HepG2 (cell line): ENCODE data around the gene ACTN3.

Source experiments
- DPF2 ChIP-seq: sonication (generic); formaldehyde crosslinking; IDR thresholded peaks from 2 replicates; pipeline ENCODE4 v1.4.0; 2020; ENCODE audit warnings: mild to moderate bottlenecking, low read depth, missing genetic modification reagents, borderline replicate concordance
- EHMT2 ChIP-seq: fragments of 200-600 bp; sonication (generic); IDR thresholded peaks from 2 replicates; pipeline ENCODE4 v1.7.0; 2017; ENCODE audit warnings: antibody characterized with exemption, low read depth, low read length, borderline replicate concordance
- ESRRA ChIP-seq: sonication (generic); formaldehyde crosslinking; IDR thresholded peaks from 2 replicates; pipeline ENCODE4 v1.5.1; 2020; ENCODE audit warnings: mild to moderate bottlenecking, low read depth, missing genetic modification reagents
- HIVEP1 ChIP-seq: sonication (generic); formaldehyde crosslinking; IDR thresholded peaks from 2 replicates; pipeline ENCODE4 v1.4.0; 2020; ENCODE audit warnings: mild to moderate bottlenecking, missing genetic modification reagents
- HNRNPUL1 ChIP-seq: fragments of 200-400 bp; formaldehyde crosslinking; IDR thresholded peaks from 2 replicates; pipeline ENCODE4 v1.6.1; 2017; ENCODE audit warnings: low read depth, mild to moderate bottlenecking, low read length, moderate library complexity
- KDM1A ChIP-seq: IDR thresholded peaks from 2 replicates; pipeline ENCODE4 v1.6.1; 2016; ENCODE audit warnings: missing compliant biosample characterization
- MAFK ChIP-seq, 2 experiments: IDR thresholded peaks in 1 of 2; conservative IDR thresholded peaks in 1 of 2; 2 replicates each; pipeline ENCODE4 v1.6.1; 2011; ENCODE audit warnings: improper control_type of control experiment in 2 of 2, low read length in 2 of 2
- PAX8 ChIP-seq: sonication (generic); formaldehyde crosslinking; IDR thresholded peaks from 2 replicates; pipeline ENCODE4 v1.8.0; 2022; ENCODE audit warnings: mild to moderate bottlenecking, missing genetic modification reagents, borderline replicate concordance
- TF ChIP-seq, protein P1 (sequence below): sonication (generic); formaldehyde crosslinking; IDR thresholded peaks from 2 replicates; pipeline ENCODE4 v1.4.0; 2020; ENCODE audit warnings: missing genetic modification reagents
- TF ChIP-seq, protein P2 (sequence below): sonication (generic); formaldehyde crosslinking; IDR thresholded peaks from 2 replicates; pipeline ENCODE4 v1.4.0; 2020; ENCODE audit warnings: missing genetic modification reagents

DNA sequence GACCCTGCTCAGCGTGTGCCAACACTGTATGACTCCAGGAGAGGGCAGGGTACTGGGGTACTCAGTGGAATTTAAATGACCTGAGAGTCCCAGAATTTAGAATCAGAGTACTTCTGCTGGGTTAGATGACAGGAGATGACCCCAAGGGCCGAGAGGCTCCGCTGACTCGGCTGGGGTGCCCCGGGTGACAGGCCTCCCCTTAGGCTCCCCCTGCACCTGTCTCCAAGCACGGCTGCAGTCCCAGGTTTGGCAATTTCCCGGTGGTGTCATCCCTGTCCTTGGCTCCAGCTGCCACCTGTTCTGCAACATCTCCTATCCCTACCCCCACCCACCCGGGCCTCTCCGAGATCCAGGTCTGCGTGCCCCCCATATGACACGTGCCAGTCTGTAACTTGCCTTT lies 1.3 kb downstream of the ACTN3 start:
- TF ChIP-seq HNRNPUL1 (no peak), PAX8 (CRISPR knock-in tag) (no peak), ESRRA (CRISPR knock-in tag) (no peak), HIVEP1 (CRISPR knock-in tag) (no peak), MAFK (conservative IDR thresholded peaks at IDR 0.05 in 1 of 2, IDR thresholded peaks at IDR 0.05 in 1 of 2; ENCODE audit: low read length in 2 of 2) (no peak), DPF2 (CRISPR knock-in tag) (no peak), KDM1A (no peak), EHMT2 (no peak)
- TF ChIP-seq, protein P1, sequence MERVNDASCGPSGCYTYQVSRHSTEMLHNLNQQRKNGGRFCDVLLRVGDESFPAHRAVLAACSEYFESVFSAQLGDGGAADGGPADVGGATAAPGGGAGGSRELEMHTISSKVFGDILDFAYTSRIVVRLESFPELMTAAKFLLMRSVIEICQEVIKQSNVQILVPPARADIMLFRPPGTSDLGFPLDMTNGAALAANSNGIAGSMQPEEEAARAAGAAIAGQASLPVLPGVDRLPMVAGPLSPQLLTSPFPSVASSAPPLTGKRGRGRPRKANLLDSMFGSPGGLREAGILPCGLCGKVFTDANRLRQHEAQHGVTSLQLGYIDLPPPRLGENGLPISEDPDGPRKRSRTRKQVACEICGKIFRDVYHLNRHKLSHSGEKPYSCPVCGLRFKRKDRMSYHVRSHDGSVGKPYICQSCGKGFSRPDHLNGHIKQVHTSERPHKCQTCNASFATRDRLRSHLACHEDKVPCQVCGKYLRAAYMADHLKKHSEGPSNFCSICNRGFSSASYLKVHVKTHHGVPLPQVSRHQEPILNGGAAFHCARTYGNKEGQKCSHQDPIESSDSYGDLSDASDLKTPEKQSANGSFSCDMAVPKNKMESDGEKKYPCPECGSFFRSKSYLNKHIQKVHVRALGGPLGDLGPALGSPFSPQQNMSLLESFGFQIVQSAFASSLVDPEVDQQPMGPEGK, result no peak
- TF ChIP-seq, protein P2, sequence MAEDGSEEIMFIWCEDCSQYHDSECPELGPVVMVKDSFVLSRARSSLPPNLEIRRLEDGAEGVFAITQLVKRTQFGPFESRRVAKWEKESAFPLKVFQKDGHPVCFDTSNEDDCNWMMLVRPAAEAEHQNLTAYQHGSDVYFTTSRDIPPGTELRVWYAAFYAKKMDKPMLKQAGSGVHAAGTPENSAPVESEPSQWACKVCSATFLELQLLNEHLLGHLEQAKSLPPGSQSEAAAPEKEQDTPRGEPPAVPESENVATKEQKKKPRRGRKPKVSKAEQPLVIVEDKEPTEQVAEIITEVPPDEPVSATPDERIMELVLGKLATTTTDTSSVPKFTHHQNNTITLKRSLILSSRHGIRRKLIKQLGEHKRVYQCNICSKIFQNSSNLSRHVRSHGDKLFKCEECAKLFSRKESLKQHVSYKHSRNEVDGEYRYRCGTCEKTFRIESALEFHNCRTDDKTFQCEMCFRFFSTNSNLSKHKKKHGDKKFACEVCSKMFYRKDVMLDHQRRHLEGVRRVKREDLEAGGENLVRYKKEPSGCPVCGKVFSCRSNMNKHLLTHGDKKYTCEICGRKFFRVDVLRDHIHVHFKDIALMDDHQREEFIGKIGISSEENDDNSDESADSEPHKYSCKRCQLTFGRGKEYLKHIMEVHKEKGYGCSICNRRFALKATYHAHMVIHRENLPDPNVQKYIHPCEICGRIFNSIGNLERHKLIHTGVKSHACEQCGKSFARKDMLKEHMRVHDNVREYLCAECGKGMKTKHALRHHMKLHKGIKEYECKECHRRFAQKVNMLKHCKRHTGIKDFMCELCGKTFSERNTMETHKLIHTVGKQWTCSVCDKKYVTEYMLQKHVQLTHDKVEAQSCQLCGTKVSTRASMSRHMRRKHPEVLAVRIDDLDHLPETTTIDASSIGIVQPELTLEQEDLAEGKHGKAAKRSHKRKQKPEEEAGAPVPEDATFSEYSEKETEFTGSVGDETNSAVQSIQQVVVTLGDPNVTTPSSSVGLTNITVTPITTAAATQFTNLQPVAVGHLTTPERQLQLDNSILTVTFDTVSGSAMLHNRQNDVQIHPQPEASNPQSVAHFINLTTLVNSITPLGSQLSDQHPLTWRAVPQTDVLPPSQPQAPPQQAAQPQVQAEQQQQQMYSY (CRISPR knock-in tag), result no peak
